ENCODE results near the gene ETNK2. TPM values are rescaled to one million over a fixed set of nuclear protein-coding genes. Genes with fewer than 3 reads are reported as not detected.

The ETNK2 gene
- total RNA-seq = 16.4 TPM

GRCh38 chr1:204151552-204152309 is at the start of gene ETNK2:
TSS of gene ETNK2 (minus strand) at chr1:204152044. CDS start at chr1:204151852, 192 bp downstream.

GRCh38 chr1:204196068-204196795 is 44.4 kb upstream of the ETNK2 start, which contains the start of gene KISS1:
TSS of gene KISS1 (minus strand) at chr1:204196491. CDS start at chr1:204192876, 3,615 bp downstream.

GRCh38 chr1:204166219-204166618 is 14.4 kb upstream of the ETNK2 start, which contains the start of gene REN:
TSS of gene REN (minus strand) at chr1:204166337. CDS start at chr1:204166293, 44 bp downstream.

Other genes starting within 250 kb of the ETNK2 start
- gene SOX13, start 78.9 kb downstream of the ETNK2 start, total RNA-seq = 40.2 TPM
- gene REN, start 14.3 kb upstream of the ETNK2 start, total RNA-seq = 193 TPM
- 1.1 TPM for gene KISS1, start 44.4 kb upstream of the ETNK2 start, total RNA-seq
- gene GOLT1A, start 61.9 kb upstream of the ETNK2 start, total RNA-seq = 2.6 TPM
- gene PLEKHA6, start 207.9 kb upstream of the ETNK2 start, total RNA-seq = 43.4 TPM

Data from metanephros (tissue), 1 donor.